ENCODE data around the gene RIOK1.
"Not testable (repeated sequence)": the region's sequence is repeated elsewhere in the genome, so short reads cannot be mapped to it uniquely, and the experiment has no call there.

Gene RIOK1

GRCh38 chr6:7442467-7442866 lies 52.9 kb downstream of the RIOK1 start:
- DNase-seq: no peak

- DNase-seq: no peak
Observed at GRCh38 chr6:7445101-7445500, 55.5 kb downstream of the RIOK1 start.

GRCh38 chr6:7445885-7446461 lies 56.4 kb downstream of the RIOK1 start:
- DNase-seq: no peak

GRCh38 chr6:7446619-7447325 lies 57.2 kb downstream of the RIOK1 start:
- DNase-seq: no peak

GRCh38 chr6:7448232-7448631 lies 58.6 kb downstream of the RIOK1 start:
- no peak for DNase-seq

GRCh38 chr6:7449018-7449417 lies 59.4 kb downstream of the RIOK1 start:
- DNase-seq: no peak

- DNase-seq: no peak
Observed at GRCh38 chr6:7451326-7451725, 61.7 kb downstream of the RIOK1 start.

GRCh38 chr6:7452898-7453297 lies 63.3 kb downstream of the RIOK1 start:
- DNase-seq: no peak

- no peak for DNase-seq
Observed at GRCh38 chr6:7454696-7455358, 65.2 kb downstream of the RIOK1 start.

- DNase-seq: not testable (repeated sequence)
Observed at GRCh38 chr6:7456302-7456701, 66.7 kb downstream of the RIOK1 start.

GRCh38 chr6:7461416-7461815 lies 71.8 kb downstream of the RIOK1 start:
- DNase-seq: no peak

GRCh38 chr6:7463785-7464184 lies 74.2 kb downstream of the RIOK1 start:
- DNase-seq: no peak

- no peak for DNase-seq
Observed at GRCh38 chr6:7467007-7467897, 77.6 kb downstream of the RIOK1 start.

Data from SHP77 (cell line).